K562 (cell line): ENCODE data around the gene PCDHA9. TPM values are rescaled to one million over a fixed set of nuclear protein-coding genes. Genes with fewer than 3 reads are reported as not detected.
"Not testable (repeated sequence)": the region's sequence is repeated elsewhere in the genome, so short reads cannot be mapped to it uniquely, and the experiment has no call there.

Source experiments
- ATAC-seq: fragments of 200-7000 bp; cut with Tn5 transposase; 3 replicates; pipeline ENCODE4 v1.9.1; 2020; ENCODE audit warnings: moderate library complexity
- BruUV-seq: library from RNA; stranded (reverse); fragments of 400-500 nt; replicated peaks from 2 replicates; lab custom pipeline; 2021; lab: Mats Ljungman, UMichigan
- CTCF ChIA-PET: fragments of 300-600 bp; formaldehyde crosslinking; extraction: SDS; loops from one replicate; lab custom pipeline; 2021; ENCODE audit warnings: low intra/inter-chr PET ratio; lab: Yijun Ruan, JAX
- POLR2A ChIA-PET: fragments of 300-600, 350-650 bp; sonication (Branson Sonifier 250); formaldehyde crosslinking; extraction: SDS; loops from one replicate; lab custom pipeline; 2021; ENCODE audit warnings: antibody characterized with exemption, inconsistent platforms; lab: Yijun Ruan, JAX
- DNase-seq, 4 experiments: peaks; one replicate each; pipeline versions ENCODE4 v3.0.0 to v3.0.0-alpha.2; 2011 to 2018; ENCODE audit warnings: low spot score in 3 of 4, mixed read lengths in 3 of 4; ENCODE audit errors: extremely low read depth in 1 of 4
- FAIRE-seq: peaks from 2 replicates; lab custom pipeline; 2011; peaks lifted over from hg19 to GRCh38; lab: Jason Lieb, UNC
- H2AFZ ChIP-seq: 2 replicates; pipeline ENCODE4 v1.6.0; 2011; ENCODE audit warnings: low read depth, low read length, control low read depth, inconsistent platforms
- H3K27ac ChIP-seq: fragments of 200-600 bp; 3 replicates; pipeline ENCODE4 v1.8.0; 2011; ENCODE audit warnings: low read depth, mild to moderate bottlenecking, control low read depth, inconsistent platforms, low read length, moderate library complexity, mixed read lengths; ENCODE audit errors: extremely low read depth
- H3K27me3 ChIP-seq, 2 experiments: fragments of 300-600 bp in 1 of 2; 2 replicates in 1 of 2; 3 replicates in 1 of 2; pipeline versions ENCODE4 v1.6.0 to v1.8.0; 2011; ENCODE audit warnings: inconsistent platforms in 2 of 2, low read length in 2 of 2, mild to moderate bottlenecking in 1 of 2, mixed read lengths in 1 of 2, moderate library complexity in 1 of 2; ENCODE audit not compliant: control insufficient read depth in 2 of 2, insufficient read depth in 2 of 2
- H3K36me3 ChIP-seq: fragments of 300-600 bp; 3 replicates; pipeline ENCODE4 v1.8.0; 2011; ENCODE audit warnings: mild to moderate bottlenecking, low read length, inconsistent platforms; ENCODE audit not compliant: control insufficient read depth, insufficient read depth
- H3K4me1 ChIP-seq, 2 experiments: fragments of 200-600 bp in 1 of 2; replicated peaks in 1 of 2; 2 replicates in 1 of 2; 3 replicates in 1 of 2; pipeline versions ENCODE4 v1.5.1 to v1.8.0; 2011; ENCODE audit warnings: inconsistent platforms in 2 of 2, low read length in 2 of 2, mild to moderate bottlenecking in 1 of 2, mixed read lengths in 1 of 2, moderate library complexity in 1 of 2; ENCODE audit not compliant: control insufficient read depth in 2 of 2, insufficient read depth in 2 of 2
- H3K4me2 ChIP-seq: 2 replicates; pipeline ENCODE4 v1.6.1; 2011; ENCODE audit warnings: low read length, control low read depth, inconsistent platforms, mixed read lengths; ENCODE audit not compliant: insufficient read depth
- H3K4me3 ChIP-seq: fragments of 200-600 bp; sonication (generic), shearing (Covaris generic); 2 replicates; pipeline ENCODE4 v1.5.1; 2016; ENCODE audit warnings: control low read depth, inconsistent platforms
- H3K79me2 ChIP-seq: fragments of 200-600 bp; 3 replicates; pipeline ENCODE4 v1.8.0; 2011; ENCODE audit warnings: low read length, inconsistent platforms; ENCODE audit not compliant: control insufficient read depth, insufficient read depth
- H3K9ac ChIP-seq, 2 experiments: 2 replicates each; pipeline versions ENCODE4 v1.6.0 to v1.6.1; 2011; ENCODE audit warnings: low read depth in 2 of 2, low read length in 2 of 2, control low read depth in 1 of 2, inconsistent platforms in 1 of 2, mild to moderate bottlenecking in 1 of 2, mixed read lengths in 1 of 2; ENCODE audit not compliant: insufficient read depth in 1 of 2
- H3K9me1 ChIP-seq: one replicate; pipeline ENCODE4 v1.6.0; 2011; ENCODE audit warnings: inconsistent platforms, mild to moderate bottlenecking, low read length, moderate library complexity; ENCODE audit not compliant: control insufficient read depth, insufficient read depth
- H3K9me3 ChIP-seq: replicated peaks from 2 replicates; pipeline ENCODE4 v1.5.1; 2011; ENCODE audit warnings: low read depth, low read length, inconsistent platforms; ENCODE audit not compliant: control insufficient read depth, insufficient read depth
- H4K20me1 ChIP-seq: replicated peaks from 2 replicates; pipeline ENCODE4 v1.6.1; 2011; ENCODE audit warnings: low read length, inconsistent platforms, mixed read lengths; ENCODE audit not compliant: control insufficient read depth, insufficient read depth
- GTF2F1 ChIP-seq: IDR thresholded peaks from 2 replicates; pipeline ENCODE4 v1.6.1; 2011; ENCODE audit warnings: low read depth, low read length, improper control_type of control experiment
- MIER1 ChIP-seq: fragments of 450-650 bp; IDR thresholded peaks from 2 replicates; pipeline ENCODE4 v1.6.1; 2016; ENCODE audit warnings: antibody characterized with exemption, mild to moderate bottlenecking, low read depth
- MTF1 ChIP-seq: fragments of 250-450 bp; sonication (Bioruptor Pico); IDR thresholded peaks from 2 replicates; pipeline ENCODE4 v1.9.0; 2021; ENCODE audit warnings: moderate library complexity, mild to moderate bottlenecking, inconsistent platforms, borderline replicate concordance
- NRF1 ChIP-seq, 2 experiments: fragments of 450-650 bp; IDR thresholded peaks in 1 of 2; conservative IDR thresholded peaks in 1 of 2; 2 replicates each; pipeline ENCODE4 v1.6.1; 2014; ENCODE audit warnings: mild to moderate bottlenecking in 2 of 2
- TCFL5 ChIP-seq: fragments of 250-450 bp; sonication (Bioruptor Pico); conservative IDR thresholded peaks from 2 replicates; pipeline ENCODE4 v1.6.1; 2021; ENCODE audit warnings: mild to moderate bottlenecking, moderate library complexity, matching md5 sums
- ZKSCAN1 ChIP-seq: fragments of 150-350 bp; IDR thresholded peaks from 2 replicates; pipeline ENCODE4 v1.6.1; 2016; ENCODE audit warnings: low read depth, low read length
- ZNF551 ChIP-seq: fragments of 250-450 bp; sonication (Bioruptor Pico); IDR thresholded peaks from 2 replicates; pipeline ENCODE4 v1.5.0; 2021; ENCODE audit warnings: mild to moderate bottlenecking, moderate library complexity
- WGBS: fragments of 100-300 bp; shearing (Covaris generic); methylation state at CpG from one replicate; pipeline ENCODE4 v1.1.6; 2016; ENCODE audit warnings: low coverage, mixed read lengths; ENCODE audit not compliant: insufficient coverage; ENCODE audit errors: missing lambda C conversion rate; 5-methylcytosine and 5-hydroxymethylcytosine counted together
- in situ Hi-C: fragments of 300-500 bp; cut with MboI; formaldehyde crosslinking; loops from 4 replicates; pipeline ENCODE4 v1.15.0; 2018; ENCODE audit warnings: inconsistent platforms, mixed read lengths
- intact Hi-C: fragments of 100-400 bp; cut with micrococcal nuclease; formaldehyde crosslinking; loops from 2 replicates; pipeline ENCODE4 v1.14.2; 2022
- polyA plus RNA-seq, 8 experiments: library from polyadenylated mRNA; depleted of rRNA in 4 of 8; stranded (reverse) in 5 of 8; unstranded in 3 of 8; fragments of >200 nt; fragmentation: Nextera tagmentation in 2 of 8; fragmentation: Illumina TruSeq in 1 of 8; extraction: Ambion mirVana in 2 of 8; extraction: Trizol in 1 of 8; gene quantifications; 2 replicates each; pipeline versions ENCODE4 v1.2.1 to v1.2.3, GENCODE V29; 2011 to 2014; ENCODE audit warnings: inconsistent platforms in 1 of 8, missing spikeins in 1 of 8
- total RNA-seq, 7 experiments: library from RNA; depleted of rRNA in 6 of 7; stranded (reverse); fragments of >200 nt in 6 of 7; fragmentation: Illumina TruSeq in 2 of 7; extraction: Trizol in 2 of 7; gene quantifications; 2 replicates each; pipeline versions ENCODE4 v1.2.1 to v1.2.3, GENCODE V29; 2011 to 2021; ENCODE audit warnings: low replicate concordance in 1 of 7
- TF ChIP-seq, protein P1 (sequence below): sonication (generic); formaldehyde crosslinking; IDR thresholded peaks from 2 replicates; pipeline ENCODE4 v1.8.1; 2023; ENCODE audit warnings: mild to moderate bottlenecking, missing genetic modification reagents
- TF ChIP-seq, protein P2 (sequence below): sonication (generic); formaldehyde crosslinking; IDR thresholded peaks from 2 replicates; pipeline ENCODE4 v1.8.0; 2022; ENCODE audit warnings: mild to moderate bottlenecking, missing genetic modification reagents, borderline replicate concordance

The PCDHA9 gene
- total and polyA plus RNA-seq, 9 of the 15 experiments (the other 6 are each of a cell fraction or from before 2014, with no cell fraction given) = not detected

DNA sequence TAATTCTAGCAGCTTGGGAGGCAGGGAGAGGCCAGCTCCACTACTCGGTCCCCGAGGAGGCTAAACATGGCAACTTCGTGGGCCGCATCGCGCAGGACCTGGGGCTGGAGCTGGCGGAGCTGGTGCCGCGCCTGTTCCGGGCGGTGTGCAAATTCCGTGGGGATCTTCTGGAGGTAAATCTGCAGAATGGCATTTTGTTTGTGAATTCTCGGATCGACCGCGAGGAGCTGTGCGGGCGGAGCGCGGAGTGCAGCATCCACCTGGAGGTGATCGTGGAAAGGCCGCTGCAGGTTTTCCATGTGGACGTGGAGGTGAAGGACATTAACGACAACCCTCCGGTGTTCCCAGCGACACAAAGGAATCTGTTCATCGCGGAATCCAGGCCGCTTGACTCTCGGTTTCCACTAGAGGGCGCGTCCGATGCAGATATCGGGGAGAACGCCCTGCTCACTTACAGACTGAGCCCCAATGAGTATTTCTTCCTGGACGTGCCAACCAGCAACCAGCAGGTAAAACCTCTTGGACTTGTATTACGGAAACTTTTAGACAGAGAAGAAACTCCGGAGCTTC is 13.7 kb upstream of the PCDHA9 start:
- H2AFZ ChIP-seq, H3K4me3 ChIP-seq, H3K4me2 ChIP-seq, BruUV-seq, H3K9me3 ChIP-seq, H3K27ac ChIP-seq, intact Hi-C loops, CTCF ChIA-PET, H3K79me2 ChIP-seq, H3K9me1 ChIP-seq, H3K36me3 ChIP-seq, ATAC-seq, H3K4me1 ChIP-seq, DNase-seq, in situ Hi-C loops, H3K27me3 ChIP-seq, POLR2A ChIA-PET, H3K9ac ChIP-seq, H4K20me1 ChIP-seq: not testable (repeated sequence)
- 40% methylated on average over 26 of the region's 38 CpGs for WGBS
- peak; percentile 73 for FAIRE-seq

DNA sequence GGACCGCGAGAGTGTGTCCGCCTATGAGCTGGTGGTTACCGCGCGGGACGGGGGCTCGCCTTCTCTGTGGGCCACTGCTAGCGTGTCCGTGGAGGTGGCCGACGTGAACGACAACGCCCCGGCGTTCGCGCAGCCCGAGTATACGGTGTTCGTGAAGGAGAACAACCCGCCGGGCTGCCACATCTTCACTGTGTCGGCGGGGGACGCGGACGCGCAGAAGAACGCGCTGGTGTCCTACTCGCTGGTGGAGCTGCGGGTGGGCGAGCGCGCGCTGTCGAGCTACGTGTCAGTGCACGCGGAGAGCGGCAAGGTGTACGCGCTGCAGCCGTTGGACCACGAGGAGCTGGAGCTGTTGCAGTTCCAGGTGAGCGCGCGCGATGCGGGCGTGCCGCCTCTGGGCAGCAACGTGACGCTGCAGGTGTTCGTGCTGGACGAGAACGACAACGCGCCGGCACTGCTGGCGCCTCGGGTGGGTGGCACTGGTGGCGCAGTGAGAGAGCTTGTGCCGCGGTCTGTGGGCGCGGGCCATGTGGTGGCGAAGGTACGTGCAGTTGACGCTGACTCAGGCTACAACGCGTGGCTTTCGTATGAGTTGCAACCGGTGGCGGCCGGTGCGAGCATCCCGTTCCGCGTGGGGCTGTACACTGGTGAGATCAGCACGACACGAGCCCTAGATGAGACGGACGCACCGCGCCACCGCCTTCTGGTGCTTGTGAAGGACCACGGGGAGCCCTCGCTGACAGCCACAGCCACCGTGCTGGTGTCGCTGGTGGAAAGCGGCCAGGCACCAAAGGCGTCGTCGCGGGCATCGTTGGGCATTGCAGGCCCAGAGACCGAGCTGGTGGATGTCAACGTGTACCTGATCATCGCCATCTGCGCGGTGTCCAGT is 12.3 kb upstream of the PCDHA9 start:
- H3K4me2 ChIP-seq = no peak overlapping the region
- H3K9me1 ChIP-seq = no peaks in the 10 kb centered on the region
- no peak overlapping the region for H3K9ac ChIP-seq
- CTCF ChIA-PET = no interaction called here
- FAIRE-seq = no peak
- H3K9me3 ChIP-seq = no peaks in the 10 kb centered on the region
- no peak overlapping the region for H3K4me3 ChIP-seq
- WGBS = 45% methylated on average over 66 of the region's 103 CpGs
- ATAC-seq = no peak
- H2AFZ ChIP-seq = no peak overlapping the region
- no TSS peak for BruUV-seq
- H3K27ac ChIP-seq = no peak overlapping the region
- no peaks in the 10 kb centered on the region for H3K27me3 ChIP-seq
- no peaks in the 10 kb centered on the region for H4K20me1 ChIP-seq
- in situ Hi-C loops (no loop called here), intact Hi-C loops (no loop called here)
- no peaks in the 10 kb centered on the region for H3K4me1 ChIP-seq
- no peaks in the 10 kb centered on the region for H3K79me2 ChIP-seq
- POLR2A ChIA-PET = no interaction called here
- H3K36me3 ChIP-seq = no peaks in the 10 kb centered on the region
- no peak for DNase-seq
- TF ChIP-seq ZNF551 (no peak), MIER1 (no peak), ZKSCAN1 (no peak), MTF1 (CRISPR knock-in tag) (no peak), GTF2F1 (no peak), TCFL5 (CRISPR knock-in tag) (no peak), NRF1 (conservative IDR thresholded peaks at IDR 0.05 in 1 of 2, IDR thresholded peaks at IDR 0.05 in 1 of 2) (no peak)
- TF ChIP-seq, protein P1, sequence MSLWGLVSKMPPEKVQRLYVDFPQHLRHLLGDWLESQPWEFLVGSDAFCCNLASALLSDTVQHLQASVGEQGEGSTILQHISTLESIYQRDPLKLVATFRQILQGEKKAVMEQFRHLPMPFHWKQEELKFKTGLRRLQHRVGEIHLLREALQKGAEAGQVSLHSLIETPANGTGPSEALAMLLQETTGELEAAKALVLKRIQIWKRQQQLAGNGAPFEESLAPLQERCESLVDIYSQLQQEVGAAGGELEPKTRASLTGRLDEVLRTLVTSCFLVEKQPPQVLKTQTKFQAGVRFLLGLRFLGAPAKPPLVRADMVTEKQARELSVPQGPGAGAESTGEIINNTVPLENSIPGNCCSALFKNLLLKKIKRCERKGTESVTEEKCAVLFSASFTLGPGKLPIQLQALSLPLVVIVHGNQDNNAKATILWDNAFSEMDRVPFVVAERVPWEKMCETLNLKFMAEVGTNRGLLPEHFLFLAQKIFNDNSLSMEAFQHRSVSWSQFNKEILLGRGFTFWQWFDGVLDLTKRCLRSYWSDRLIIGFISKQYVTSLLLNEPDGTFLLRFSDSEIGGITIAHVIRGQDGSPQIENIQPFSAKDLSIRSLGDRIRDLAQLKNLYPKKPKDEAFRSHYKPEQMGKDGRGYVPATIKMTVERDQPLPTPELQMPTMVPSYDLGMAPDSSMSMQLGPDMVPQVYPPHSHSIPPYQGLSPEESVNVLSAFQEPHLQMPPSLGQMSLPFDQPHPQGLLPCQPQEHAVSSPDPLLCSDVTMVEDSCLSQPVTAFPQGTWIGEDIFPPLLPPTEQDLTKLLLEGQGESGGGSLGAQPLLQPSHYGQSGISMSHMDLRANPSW (CRISPR knock-in tag) = no peak
- TF ChIP-seq, protein P2, sequence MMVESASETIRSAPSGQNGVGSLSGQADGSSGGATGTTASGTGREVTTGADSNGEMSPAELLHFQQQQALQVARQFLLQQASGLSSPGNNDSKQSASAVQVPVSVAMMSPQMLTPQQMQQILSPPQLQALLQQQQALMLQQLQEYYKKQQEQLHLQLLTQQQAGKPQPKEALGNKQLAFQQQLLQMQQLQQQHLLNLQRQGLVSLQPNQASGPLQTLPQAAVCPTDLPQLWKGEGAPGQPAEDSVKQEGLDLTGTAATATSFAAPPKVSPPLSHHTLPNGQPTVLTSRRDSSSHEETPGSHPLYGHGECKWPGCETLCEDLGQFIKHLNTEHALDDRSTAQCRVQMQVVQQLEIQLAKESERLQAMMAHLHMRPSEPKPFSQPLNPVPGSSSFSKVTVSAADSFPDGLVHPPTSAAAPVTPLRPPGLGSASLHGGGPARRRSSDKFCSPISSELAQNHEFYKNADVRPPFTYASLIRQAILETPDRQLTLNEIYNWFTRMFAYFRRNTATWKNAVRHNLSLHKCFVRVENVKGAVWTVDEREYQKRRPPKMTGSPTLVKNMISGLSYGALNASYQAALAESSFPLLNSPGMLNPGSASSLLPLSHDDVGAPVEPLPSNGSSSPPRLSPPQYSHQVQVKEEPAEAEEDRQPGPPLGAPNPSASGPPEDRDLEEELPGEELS (CRISPR knock-in tag) = no peak
